Measurements from ENCODE around the gene ARID5B. TPM values are rescaled to one million over a fixed set of nuclear protein-coding genes. Genes with fewer than 3 reads are reported as not detected.

ARID5B gene
- total RNA-seq, 2 donors from 2014 or later: 67.9 to 90.1 TPM

DNA sequence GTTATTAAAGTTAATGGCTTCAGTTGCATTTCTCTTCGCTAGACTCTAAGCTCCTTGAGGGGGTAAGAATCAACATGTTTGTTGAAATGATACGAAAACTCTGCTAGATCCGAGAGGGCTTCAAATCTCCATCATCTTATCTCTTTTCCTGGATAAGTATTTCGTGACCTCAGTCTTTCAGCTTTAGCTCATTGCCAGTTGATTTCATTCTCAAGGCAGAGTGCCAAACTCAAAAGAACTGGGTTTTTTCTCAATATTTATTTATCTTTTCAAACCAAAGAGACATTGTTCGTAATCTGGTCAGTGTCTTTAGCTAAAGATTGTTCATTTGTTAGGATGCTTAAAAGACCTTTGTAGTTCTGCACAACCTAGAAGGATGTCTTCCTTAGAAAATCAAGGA lies 108.9 kb downstream of the ARID5B start:
- intact Hi-C loops (cut with DNase I): no loop called here
- Histone ChIP-seq H3K27ac (peak overlapping the region in 1 of 2 donors; percentile 48), H3K27me3 (replicated peaks; ENCODE audit: insufficient read depth) (no peaks in the 10 kb centered on the region), H3K4me3 (no peak overlapping the region), H3K9me3 (no peaks in the 10 kb centered on the region), H3K36me3 (no peaks in the 10 kb centered on the region), H3K4me1 (replicated peaks) (peaks cover 5% of the 10 kb centered on the region)
- WGBS: 76% methylated on average over 5 of the region's 5 CpGs
- TF ChIP-seq POLR2A (IDR thresholded peaks at IDR 0.05) (no peak), CTCF (IDR thresholded peaks at IDR 0.05) (no peak), POLR2AphosphoS5 (IDR thresholded peaks at IDR 0.05) (no peak)
- no peak for DNase-seq (ENCODE audit: low spot score)

DNA sequence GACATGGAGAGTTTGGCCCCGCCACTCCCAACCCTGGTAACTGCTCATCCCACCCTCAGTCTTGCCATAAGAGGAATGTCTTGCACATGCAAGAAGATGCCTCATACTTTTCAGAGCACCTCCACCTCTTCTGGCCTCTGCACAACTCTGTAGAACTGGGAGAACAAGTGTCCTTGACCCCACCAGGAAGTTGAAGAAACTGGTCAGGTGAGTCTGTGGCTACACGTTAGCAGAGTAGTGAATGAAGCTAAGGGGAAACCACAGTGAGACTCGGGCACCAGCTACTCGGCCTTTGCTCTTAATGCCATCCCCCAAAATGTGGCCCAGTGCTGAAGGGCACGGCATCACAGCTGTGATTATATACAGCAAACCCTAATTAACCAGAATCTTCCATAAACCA lies 110.1 kb downstream of the ARID5B start:
- no peaks in the 10 kb centered on the region for H3K27me3 ChIP-seq (replicated peaks; ENCODE audit: insufficient read depth)
- peaks cover 5% of the 10 kb centered on the region for H3K4me1 ChIP-seq (replicated peaks)
- H3K36me3 ChIP-seq: no peaks in the 10 kb centered on the region
- H3K4me3 ChIP-seq: no peak overlapping the region
- H3K9me3 ChIP-seq: no peaks in the 10 kb centered on the region
- peak; percentile 43 for DNase-seq (ENCODE audit: low spot score)
- H3K27ac ChIP-seq: peak overlapping the region; percentile 15 to 57
- intact Hi-C loops (cut with DNase I): no loop called here
- TF ChIP-seq POLR2A (IDR thresholded peaks at IDR 0.05) (no peak), CTCF (IDR thresholded peaks at IDR 0.05) (no peak), POLR2AphosphoS5 (IDR thresholded peaks at IDR 0.05) (no peak)
- WGBS: 45% methylated on average over 5 of the region's 5 CpGs

DNA sequence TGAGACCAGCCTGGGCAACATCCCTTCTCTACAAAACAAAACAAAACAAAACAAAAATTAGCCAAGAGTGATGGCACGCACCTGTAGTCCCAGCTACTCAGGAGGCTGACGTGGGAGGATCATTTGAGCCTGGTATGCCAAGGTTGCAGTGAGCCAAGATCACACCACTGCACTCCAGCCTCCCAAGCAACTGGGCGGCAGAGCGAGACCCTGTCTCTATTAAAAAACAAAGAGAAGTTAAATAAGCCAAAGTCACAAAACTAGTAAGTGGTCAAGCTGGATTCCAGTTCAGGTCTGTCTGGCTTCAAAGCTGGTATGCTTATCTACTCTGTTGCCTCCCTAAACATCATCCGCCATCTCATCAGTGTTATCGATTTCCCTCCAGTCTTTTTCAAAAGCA lies 110.8 kb downstream of the ARID5B start:
- WGBS: 71% methylated on average over 6 of the region's 6 CpGs
- no peak for TF ChIP-seq POLR2AphosphoS5 (IDR thresholded peaks at IDR 0.05)
- TF ChIP-seq POLR2A (IDR thresholded peaks at IDR 0.05): no peak
- TF ChIP-seq CTCF (IDR thresholded peaks at IDR 0.05): no peak
- H3K27ac ChIP-seq: peak overlapping the region; percentile 15 to 57
- H3K27me3 ChIP-seq (replicated peaks; ENCODE audit: insufficient read depth): no peaks in the 10 kb centered on the region
- DNase-seq (ENCODE audit: low spot score): no peak
- intact Hi-C loops (cut with DNase I): no loop called here
- no peaks in the 10 kb centered on the region for H3K9me3 ChIP-seq
- H3K4me3 ChIP-seq: no peak overlapping the region
- H3K4me1 ChIP-seq (replicated peaks): peaks cover 10% of the 10 kb centered on the region
- H3K36me3 ChIP-seq: no peaks in the 10 kb centered on the region

DNA sequence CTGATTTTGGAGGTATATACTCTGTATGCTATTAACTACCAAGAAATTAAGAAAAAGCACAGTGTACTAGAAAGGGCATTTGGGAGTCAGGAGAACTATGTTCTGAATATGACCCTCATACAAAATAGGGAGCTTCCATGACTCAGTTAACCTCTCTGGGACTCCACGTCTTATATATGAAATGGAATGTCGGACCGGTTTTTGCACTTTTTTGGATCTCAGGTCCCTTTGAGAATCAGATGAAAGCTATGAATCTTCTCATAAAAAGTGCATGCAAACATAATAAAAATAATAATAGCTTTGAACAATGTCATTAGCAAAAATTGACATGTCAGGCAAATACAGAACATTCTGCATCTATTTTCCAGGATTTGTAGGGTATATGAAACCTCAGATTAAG lies 113.0 kb downstream of the ARID5B start:
- no peak for DNase-seq (ENCODE audit: low spot score)
- TF ChIP-seq POLR2A (IDR thresholded peaks at IDR 0.05) (no peak), POLR2AphosphoS5 (IDR thresholded peaks at IDR 0.05) (peak; percentile 56)
- intact Hi-C loops (cut with DNase I): no loop called here
- WGBS: 49% methylated on average over 3 of the region's 3 CpGs
- peaks cover 24% of the 10 kb centered on the region for H3K4me1 ChIP-seq (replicated peaks)
- no peak overlapping the region for H3K4me3 ChIP-seq
- H3K36me3 ChIP-seq: no peaks in the 10 kb centered on the region
- peak overlapping the region in 1 of 2 donors; percentile 76 for H3K27ac ChIP-seq
- H3K9me3 ChIP-seq: no peaks in the 10 kb centered on the region
- no peaks in the 10 kb centered on the region for H3K27me3 ChIP-seq (replicated peaks; ENCODE audit: insufficient read depth)

DNA sequence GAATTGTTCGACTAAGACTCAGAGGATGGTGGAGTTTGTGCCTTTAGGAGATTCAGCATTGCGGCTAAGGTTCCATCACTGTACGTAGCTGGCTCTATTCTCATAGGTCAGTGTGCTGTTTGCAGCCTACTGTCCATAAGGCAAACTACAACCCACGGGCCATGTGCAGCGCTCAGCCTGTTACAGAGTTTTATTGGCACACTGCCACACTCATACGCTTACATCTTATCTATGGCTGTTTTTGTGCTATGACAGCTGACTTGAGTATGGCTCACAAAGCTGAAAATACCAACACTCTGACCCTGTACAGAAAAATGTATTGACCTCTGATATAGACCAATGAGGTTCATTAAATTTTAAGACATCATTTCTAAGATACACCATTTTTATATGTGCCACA lies 114.5 kb downstream of the ARID5B start:
- TF ChIP-seq POLR2AphosphoS5 (IDR thresholded peaks at IDR 0.05) (no peak), POLR2A (IDR thresholded peaks at IDR 0.05) (no peak), CTCF (IDR thresholded peaks at IDR 0.05) (no peak)
- Histone ChIP-seq H3K4me1 (replicated peaks) (peaks cover 25% of the 10 kb centered on the region), H3K36me3 (no peaks in the 10 kb centered on the region), H3K4me3 (no peak overlapping the region), H3K27ac (peak overlapping the region; percentile 33 to 76), H3K27me3 (replicated peaks; ENCODE audit: insufficient read depth) (no peaks in the 10 kb centered on the region), H3K9me3 (no peaks in the 10 kb centered on the region)
- DNase-seq (ENCODE audit: low spot score): no peak
- intact Hi-C loops (cut with DNase I): no loop called here
- 89% methylated on average over 6 of the region's 6 CpGs for whole genome bisulfite sequencing

Measured in prostate gland (tissue), 2 donors.